ENCODE results near the gene DHRS11. TPM values are rescaled to one million over a fixed set of nuclear protein-coding genes. Genes with fewer than 3 reads are reported as not detected.

The DHRS11 gene
- total and polyA plus RNA-seq, 10 of the 15 experiments (the other 5 are each of a cell fraction or from before 2014, with no cell fraction given) = 3.4 to 23.0 (median 14.5) TPM

DNA sequence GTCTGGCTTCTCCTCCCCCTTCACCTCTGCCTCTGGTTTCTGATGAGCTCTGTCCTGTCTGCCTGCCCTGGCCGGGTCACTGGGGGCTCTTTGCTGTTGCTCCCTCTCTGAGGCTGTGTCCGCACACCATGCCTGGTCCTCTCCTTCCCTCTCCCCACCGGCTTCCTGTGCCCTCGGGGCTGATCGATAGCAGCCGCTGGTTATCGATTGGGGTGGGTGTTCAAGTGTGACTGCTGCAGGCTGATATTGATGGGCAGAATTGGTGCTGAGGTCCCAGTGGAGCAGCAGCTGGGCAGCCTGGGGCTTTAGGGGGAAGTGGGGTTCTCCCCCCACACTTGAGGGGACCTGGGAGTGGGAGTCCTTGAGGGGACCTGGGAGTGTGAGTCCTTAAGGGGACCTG, 26.1 kb downstream of the DHRS11 start:
- Histone ChIP-seq H3K27ac (ENCODE audit: control insufficient read depth, insufficient read depth) (no peak overlapping the region), H3K36me3 (ENCODE audit: control insufficient read depth in 2 of 2, insufficient read depth in 2 of 2, low read length in 1 of 2) (no peaks in the 10 kb centered on the region), H3K79me2 (ENCODE audit: control insufficient read depth, insufficient read depth, low read length) (no peaks in the 10 kb centered on the region), H3K27me3 (replicated peaks in 1 of 2; ENCODE audit: control insufficient read depth in 2 of 2, insufficient read depth in 2 of 2, low read length in 1 of 2) (no peaks in the 10 kb centered on the region), H3K4me1 (ENCODE audit: control insufficient read depth, insufficient read depth, low read length) (no peaks in the 10 kb centered on the region), H2AFZ (ENCODE audit: control insufficient read depth, low read depth, low read length) (no peak overlapping the region), H3K9ac (ENCODE audit: control insufficient read depth, insufficient read depth, low read length) (no peak overlapping the region), H3K9me3 (replicated peaks; ENCODE audit: control insufficient read depth, insufficient read depth, low read length) (no peaks in the 10 kb centered on the region), H4K20me1 (ENCODE audit: control insufficient read depth, insufficient read depth) (no peaks in the 10 kb centered on the region), H3K4me2 (ENCODE audit: control insufficient read depth, insufficient read depth) (no peak overlapping the region), H3K4me3 (no peak overlapping the region)
- no peak for DNase-seq (ENCODE audit: low read depth, low spot score)
- ChIA-PET CTCF (interaction anchor here (1.2 to 1.6 kb wide), 2 partner anchors 11 to 15 kb away, joined by 4 to 11 read pairs; partner anchors contain the start of gene MRM1), SMC1A (ENCODE audit: uncharacterized antibody, unreplicated experiment) (interaction anchor here (1.2 kb wide), 1 partner anchor 10 kb away, joined by 3 read pairs; no protein-coding TSS in a partner anchor), RAD21 (ENCODE audit: unreplicated experiment) (interaction anchor here (1.3 to 1.5 kb wide), 2 partner anchors 8 to 15 kb away, joined by 3 read pairs; no protein-coding TSS in a partner anchor), POLR2A (no interaction called here)
- in situ Hi-C loops (cut with MboI) = loop anchor here (25.0 kb wide), 2 partner anchors 445 to 620 kb away; no protein-coding TSS in a partner anchor
- TF ChIP-seq, protein P1, sequence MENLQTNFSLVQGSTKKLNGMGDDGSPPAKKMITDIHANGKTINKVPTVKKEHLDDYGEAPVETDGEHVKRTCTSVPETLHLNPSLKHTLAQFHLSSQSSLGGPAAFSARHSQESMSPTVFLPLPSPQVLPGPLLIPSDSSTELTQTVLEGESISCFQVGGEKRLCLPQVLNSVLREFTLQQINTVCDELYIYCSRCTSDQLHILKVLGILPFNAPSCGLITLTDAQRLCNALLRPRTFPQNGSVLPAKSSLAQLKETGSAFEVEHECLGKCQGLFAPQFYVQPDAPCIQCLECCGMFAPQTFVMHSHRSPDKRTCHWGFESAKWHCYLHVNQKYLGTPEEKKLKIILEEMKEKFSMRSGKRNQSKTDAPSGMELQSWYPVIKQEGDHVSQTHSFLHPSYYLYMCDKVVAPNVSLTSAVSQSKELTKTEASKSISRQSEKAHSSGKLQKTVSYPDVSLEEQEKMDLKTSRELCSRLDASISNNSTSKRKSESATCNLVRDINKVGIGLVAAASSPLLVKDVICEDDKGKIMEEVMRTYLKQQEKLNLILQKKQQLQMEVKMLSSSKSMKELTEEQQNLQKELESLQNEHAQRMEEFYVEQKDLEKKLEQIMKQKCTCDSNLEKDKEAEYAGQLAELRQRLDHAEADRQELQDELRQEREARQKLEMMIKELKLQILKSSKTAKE (IDR thresholded peaks at IDR 0.05; ENCODE audit: low read depth, poor library complexity, severe bottlenecking) = no peak
- TF ChIP-seq MAX (IDR thresholded peaks at IDR 0.05; ENCODE audit: low read depth, low read length) (no peak), RAD51 (IDR thresholded peaks at IDR 0.05) (no peak), HDGF (IDR thresholded peaks at IDR 0.05) (no peak), MYC (IDR thresholded peaks at IDR 0.05; ENCODE audit: insufficient read depth, insufficient read length, insufficient replicate concordance, low read length, severe bottlenecking) (no peak), JUND (IDR thresholded peaks at IDR 0.05; ENCODE audit: low read depth, low read length) (no peak), NFIC (IDR thresholded peaks at IDR 0.05; ENCODE audit: low read depth, low read length) (no peak), IKZF2 (IDR thresholded peaks at IDR 0.05) (no peak), ESRRA (IDR thresholded peaks at IDR 0.05; ENCODE audit: low read length) (no peak), NR2C2 (IDR thresholded peaks at IDR 0.05; ENCODE audit: borderline replicate concordance, control insufficient read depth, insufficient read length, low read depth) (no peak), SREBF1 (IDR thresholded peaks at IDR 0.05; ENCODE audit: low read length) (no peak), TARDBP (IDR thresholded peaks at IDR 0.05; ENCODE audit: borderline replicate concordance) (no peak), SREBF2 (IDR thresholded peaks at IDR 0.05; ENCODE audit: low read length) (no peak)
- TF ChIP-seq, protein P2, sequence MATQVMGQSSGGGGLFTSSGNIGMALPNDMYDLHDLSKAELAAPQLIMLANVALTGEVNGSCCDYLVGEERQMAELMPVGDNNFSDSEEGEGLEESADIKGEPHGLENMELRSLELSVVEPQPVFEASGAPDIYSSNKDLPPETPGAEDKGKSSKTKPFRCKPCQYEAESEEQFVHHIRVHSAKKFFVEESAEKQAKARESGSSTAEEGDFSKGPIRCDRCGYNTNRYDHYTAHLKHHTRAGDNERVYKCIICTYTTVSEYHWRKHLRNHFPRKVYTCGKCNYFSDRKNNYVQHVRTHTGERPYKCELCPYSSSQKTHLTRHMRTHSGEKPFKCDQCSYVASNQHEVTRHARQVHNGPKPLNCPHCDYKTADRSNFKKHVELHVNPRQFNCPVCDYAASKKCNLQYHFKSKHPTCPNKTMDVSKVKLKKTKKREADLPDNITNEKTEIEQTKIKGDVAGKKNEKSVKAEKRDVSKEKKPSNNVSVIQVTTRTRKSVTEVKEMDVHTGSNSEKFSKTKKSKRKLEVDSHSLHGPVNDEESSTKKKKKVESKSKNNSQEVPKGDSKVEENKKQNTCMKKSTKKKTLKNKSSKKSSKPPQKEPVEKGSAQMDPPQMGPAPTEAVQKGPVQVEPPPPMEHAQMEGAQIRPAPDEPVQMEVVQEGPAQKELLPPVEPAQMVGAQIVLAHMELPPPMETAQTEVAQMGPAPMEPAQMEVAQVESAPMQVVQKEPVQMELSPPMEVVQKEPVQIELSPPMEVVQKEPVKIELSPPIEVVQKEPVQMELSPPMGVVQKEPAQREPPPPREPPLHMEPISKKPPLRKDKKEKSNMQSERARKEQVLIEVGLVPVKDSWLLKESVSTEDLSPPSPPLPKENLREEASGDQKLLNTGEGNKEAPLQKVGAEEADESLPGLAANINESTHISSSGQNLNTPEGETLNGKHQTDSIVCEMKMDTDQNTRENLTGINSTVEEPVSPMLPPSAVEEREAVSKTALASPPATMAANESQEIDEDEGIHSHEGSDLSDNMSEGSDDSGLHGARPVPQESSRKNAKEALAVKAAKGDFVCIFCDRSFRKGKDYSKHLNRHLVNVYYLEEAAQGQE (IDR thresholded peaks at IDR 0.05; ENCODE audit: low read depth, low read length) = no peak
- no peak for ATAC-seq
- WGBS (ENCODE audit: insufficient coverage, insufficient replicate concordance, low lambda C conversion rate, missing lambda C conversion rate) = 74% methylated on average over 7 of the region's 7 CpGs
- no peak for FAIRE-seq
- BruUV-seq (replicated peaks) = no TSS peak
- intact Hi-C loops (cut with micrococcal nuclease; ENCODE audit: unreplicated experiment) = no loop called here
